HG03280 (cell line): ENCODE data around the gene NACAD.
"Not testable (repeated sequence)": the region's sequence is repeated elsewhere in the genome, so short reads cannot be mapped to it uniquely, and the experiment has no call there.

Source experiments
- ATAC-seq: cut with Tn5 transposase; IDR thresholded peaks from one replicate; pipeline ENCODE4 v1.9.1; 2021; ENCODE audit warnings: mild to moderate bottlenecking, moderate library complexity; ENCODE audit not compliant: unreplicated experiment

The NACAD gene

DNA sequence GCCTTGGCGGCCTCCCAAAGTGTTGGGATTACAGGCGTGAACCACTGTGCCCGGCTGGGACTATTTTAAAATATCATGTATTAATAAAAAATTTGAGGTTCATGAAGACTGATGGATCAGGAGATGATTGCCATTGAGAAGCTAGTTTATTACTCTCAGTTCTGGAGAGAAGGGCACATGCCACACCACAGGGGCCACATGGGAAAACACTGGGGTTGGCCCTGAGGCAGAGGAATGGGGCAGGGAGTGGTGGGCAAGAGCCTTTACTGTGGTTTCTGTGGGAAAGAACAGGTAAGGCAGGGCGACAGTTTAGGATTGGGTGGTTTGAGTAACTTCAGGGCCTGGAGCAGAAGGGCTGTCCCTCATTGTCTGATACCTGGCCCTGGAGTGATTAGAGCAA, 29.5 kb upstream of the NACAD start:
- no peak for ATAC-seq

DNA sequence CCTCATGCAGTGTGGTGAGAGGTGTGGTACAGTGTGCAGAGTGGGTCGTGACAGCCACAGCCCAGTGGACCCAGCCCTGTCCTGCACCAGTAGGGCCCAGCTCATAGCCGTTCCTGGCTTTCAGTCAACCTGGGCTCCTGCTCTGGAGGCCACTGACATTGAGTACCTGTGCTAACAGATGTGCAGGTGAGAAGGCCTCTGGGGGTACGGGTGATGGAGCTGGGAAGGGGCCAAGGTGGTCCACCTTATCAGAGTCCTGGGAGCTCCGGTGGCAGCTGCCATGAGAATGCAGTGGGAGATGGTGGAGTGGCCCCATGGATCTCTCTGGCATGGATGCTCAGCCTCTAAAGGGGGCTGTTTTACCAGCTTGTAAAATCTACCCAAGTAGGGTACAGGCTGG, 28.8 kb upstream of the NACAD start:
- ATAC-seq: no peak

DNA sequence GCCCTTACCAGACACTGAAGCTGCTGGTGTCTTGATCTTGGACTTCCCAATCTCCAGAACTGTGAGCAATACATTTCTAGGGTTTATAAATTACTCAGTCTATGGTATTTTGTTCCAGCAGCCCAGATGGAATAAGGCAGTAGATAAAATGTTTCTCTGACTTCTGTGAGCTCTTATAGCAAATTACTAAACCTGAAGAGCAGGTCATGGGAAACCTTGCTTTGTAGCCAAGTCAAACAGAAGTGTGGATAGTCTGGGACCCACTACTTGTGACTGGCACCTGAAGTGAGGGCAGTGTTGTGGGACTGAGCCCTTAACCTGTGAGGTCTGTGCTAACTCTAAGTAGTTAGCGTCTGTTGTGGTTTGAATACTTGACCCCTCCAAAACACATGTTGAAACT, 27.3 kb upstream of the NACAD start:
- ATAC-seq: no peak

DNA sequence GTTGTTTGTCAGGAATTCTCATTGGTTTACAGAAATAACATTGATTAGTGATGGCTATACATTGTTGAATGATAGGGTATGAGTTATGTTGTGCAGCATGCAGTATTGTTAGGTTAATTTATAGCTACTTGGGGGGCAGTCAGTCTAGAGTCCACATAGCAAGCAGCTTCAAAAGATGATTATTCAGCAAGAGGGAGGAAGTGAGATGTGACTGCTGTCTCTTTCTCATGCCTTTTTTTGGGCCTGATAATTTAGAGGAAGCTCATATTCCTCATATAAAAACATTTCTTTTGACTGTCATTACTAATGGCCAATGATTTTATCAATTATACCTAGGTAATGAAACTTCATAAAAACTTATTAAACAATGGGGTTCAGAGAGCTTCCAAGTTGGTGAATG, 26.2 kb upstream of the NACAD start:
- ATAC-seq: no peak

DNA sequence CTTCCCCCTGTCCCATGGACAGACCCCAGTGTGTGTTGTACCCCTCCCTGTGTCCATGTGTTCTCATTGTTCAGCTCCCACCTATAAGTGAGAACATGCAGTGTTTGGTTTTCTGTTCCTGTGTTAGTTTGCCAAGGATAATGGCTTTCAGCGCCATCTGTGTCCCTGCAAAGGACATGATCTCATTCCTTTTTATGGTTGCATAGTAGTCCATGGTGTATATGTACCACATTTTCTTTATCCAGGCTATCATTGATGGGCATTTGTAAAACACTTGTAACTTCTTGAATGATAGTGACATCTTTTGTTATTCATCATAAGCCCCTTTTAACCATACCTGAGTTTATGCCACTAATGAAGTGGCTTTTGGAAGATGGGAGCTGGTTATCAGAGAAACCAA, 25.5 kb upstream of the NACAD start:
- ATAC-seq: not testable (repeated sequence)

DNA sequence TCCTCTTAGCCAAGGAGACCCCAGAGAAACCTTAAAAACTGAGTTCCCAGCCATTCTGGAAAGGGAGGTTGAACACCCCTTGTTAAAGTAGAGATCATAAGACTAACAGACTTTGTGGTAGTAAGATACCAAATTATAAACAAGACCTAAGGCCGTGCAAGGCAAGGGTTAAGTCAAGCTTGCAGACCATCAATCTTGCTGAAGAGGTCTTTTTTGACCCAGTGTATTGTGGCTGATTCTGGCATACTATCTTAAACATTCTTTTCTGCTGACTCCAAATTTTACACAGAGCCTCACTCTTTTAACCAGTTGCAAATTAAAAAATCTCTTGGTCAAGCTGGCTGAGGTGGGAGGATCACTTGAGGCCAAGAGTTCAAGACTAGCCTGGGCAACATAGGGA, 23.9 kb upstream of the NACAD start:
- no peak for ATAC-seq

DNA sequence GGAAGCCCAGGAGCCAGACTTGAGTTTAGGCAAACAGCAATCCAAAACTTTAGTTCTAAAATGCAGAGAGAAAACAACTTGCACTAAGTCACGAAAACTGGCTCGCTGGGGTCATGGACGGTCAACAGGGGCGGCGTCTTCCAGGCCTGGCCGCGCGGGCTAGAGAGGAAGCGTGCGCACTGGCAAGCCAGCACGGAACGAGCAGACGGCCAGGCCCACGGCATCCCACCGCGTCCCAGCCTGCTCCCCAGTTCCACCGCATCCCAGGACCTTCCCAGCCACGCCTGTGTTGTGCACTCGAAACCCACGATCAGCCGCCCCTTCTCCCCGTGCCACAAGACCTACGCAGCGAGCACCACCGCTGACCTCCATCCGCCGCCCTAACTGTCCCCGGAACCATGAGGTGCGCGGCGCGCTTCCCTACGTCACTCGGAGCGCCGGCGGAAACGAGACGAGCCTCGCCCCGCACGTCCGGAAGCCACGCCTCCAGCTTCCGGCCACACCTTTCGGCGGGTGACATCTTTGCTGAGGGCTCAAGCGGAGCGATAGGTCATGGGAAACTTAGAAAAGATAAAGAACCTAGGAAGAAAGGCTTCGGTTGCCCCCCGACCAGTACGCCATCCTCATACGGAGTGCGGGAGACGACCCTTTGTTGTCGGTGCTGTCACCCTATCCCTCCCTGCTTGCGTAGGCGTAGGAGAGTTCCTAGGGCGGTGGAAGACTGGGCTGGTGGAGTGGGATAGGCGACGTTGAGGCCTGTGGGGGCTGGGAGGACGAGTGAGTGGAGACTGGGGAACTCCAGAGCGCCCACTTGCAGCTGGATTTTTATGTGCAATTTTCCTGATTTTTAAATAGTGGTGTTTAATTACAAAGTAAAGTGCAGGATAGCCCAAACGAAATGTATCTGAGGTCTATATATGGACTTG, 22.8 kb upstream of the NACAD start, which contains the start of gene TBRG4:
Gene TBRG4 (minus strand): TSS at position 400 of the 926 bp plus-strand sequence. CDS start 2,460 bp downstream, outside the sequence.
- peak; percentile 94 for ATAC-seq

DNA sequence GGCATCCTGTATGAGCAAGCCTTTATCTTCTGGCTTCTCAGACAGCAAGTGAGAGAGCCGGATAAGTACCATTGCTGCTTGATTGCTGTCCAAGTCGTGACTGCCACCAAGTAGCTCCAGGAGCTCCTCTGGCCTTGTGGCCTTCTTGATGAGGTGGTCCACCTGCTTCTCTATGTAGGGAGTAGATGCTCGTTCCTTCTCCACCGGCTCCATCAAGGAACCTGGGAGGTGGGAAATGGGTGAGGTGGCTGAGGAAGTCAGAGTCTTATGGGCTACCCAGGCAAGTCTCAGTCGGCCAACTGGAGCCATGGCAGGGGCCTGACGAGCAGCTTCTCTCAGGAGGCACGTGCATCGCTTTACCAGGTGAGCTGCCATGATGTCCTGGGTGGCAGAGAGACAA, 20.1 kb upstream of the NACAD start:
- no peak for ATAC-seq

DNA sequence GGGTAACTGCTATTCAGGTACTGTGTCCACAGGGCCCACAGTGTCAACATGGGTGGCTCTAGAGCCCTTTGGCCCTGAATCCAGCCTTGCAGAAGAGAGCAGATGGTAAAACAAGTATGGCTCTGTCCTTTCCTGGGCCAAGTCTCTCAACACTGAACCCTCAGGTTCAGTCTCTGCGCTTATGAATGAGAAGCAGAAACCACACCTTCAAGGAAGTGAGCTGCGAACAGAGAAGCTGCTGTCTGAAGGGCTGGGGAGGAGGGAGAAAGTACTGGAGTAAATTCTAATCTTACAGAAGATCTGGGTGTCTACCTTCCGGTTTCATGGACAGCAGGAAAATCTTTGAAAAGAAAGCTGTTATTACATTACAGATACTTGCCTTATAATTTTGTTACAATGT, 18.6 kb upstream of the NACAD start:
- no peak for ATAC-seq

DNA sequence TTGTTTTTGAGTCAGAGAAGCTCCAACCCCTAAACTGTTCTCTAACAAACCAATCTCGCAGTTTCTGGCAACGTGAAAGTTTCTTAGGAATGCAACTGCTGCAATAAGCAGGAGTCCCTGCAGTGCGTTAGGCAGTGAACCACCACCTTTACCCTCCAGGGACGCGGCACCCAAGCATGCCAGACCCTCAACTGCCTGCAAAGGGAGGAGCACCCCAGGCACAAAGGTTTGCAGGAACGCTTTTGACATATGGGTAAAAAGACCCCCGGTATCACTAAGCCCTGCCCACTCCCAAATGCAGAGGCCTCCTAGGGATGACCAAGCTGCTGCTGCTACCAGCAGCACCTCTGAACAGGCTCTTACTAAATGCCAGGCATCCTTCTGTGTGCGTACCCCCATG, 18.1 kb upstream of the NACAD start:
- no peak for ATAC-seq

DNA sequence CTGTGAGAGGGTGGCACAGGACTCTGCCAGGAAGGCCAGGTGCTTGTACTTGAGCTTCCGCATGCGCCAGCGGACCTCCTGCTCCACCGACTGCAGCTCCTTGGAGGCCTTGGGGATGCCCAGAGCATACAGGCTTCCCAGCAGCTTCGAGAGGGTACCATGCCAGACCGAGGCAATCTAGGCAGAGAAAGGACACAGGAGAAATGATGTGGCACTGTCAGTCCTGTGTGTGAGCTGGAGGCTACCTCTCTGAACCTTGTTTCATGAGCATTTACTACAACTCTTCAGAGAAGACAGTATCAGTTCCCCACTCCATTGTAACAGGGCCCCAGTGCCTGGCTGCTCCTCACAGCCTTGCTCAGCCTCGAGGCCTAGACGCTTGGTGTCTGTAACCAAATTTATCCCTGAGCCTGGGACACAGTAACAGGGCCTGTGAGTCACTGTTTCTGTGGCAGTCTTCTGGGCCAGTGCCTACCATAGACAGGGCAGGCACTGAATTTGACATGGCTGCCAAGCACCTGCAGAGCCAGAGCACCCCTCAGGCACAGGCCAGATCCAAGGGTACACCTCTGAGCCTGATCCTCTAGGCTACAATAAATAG, 16.9 kb upstream of the NACAD start:
- no peak for ATAC-seq

DNA sequence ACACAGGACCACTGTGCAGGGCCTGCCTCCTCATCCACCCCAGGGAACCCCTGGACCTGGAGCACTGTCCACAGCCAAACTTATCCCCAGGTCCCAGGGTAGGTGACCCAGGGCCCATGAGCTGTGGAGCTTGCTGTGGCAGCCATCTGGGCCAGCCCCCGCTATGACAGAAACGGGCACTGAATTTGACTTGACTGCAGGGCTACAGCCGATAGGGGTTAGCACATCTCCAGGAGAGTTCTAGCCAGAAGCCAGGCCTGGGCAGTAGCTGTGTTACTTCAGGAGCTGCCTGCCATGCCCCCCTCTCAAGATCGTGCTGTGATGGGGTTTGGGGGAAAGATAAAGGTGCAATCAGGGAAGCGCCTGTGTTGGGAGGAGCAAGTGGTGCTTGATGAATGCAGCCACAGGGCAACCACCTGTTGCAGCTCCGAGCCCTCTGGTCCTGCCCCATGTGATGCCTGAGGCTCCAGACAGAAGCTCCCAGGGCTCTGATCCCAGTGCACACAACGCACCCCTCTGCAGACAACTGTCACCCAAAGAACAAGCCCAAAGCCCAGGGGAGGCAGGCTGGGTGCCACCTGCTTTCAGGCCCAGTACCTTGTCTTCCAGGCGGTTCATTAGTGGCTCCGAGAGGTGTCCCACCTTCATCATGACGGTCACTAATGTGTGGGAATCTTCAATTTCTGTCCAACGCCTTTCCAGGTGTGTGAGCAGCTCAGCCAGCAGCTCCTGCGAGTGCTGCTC, 16.2 kb upstream of the NACAD start:
- ATAC-seq: no peak

DNA sequence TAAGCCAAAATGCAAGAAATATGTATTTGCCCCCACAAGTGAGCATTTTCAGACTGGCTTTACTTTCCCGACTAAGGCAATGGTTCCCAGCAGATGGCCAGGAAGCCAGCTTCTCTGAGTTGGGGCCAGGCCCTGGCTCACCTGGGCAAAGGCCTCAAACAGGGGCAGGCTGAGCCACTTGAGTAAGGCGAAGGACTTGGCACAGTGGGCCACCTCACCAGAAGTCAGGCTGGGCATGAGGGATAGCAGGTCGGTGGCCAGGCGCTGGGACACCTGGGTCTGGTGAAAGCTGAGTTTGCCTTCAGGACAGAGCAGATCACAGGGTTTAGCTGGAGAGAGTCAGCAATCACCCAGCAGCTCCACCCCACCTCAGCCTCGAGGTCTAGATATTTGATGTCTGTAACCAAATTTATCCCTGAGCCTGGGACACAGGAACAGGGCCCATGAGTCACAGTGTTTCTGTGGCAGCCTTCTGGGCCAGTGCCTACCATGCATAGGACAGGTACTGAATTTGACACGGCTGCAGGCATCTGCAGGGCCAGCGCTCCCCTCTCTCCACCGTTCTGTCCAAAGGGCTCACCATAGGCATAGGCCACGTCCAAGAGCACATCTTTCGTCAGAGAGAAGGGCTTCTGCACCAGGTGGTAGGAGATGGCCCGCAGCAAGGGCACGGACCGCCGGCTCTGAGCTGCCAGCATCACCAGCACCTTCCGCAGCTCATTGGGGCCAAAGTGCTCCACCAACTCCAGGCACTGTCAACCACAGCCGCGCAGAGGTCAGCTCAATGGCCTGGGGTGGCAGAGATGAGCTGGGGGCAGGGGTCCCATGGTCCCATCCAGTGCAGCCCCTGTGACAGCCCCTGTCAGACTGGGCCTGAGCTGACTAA, 15.4 kb upstream of the NACAD start:
- ATAC-seq: no peak

DNA sequence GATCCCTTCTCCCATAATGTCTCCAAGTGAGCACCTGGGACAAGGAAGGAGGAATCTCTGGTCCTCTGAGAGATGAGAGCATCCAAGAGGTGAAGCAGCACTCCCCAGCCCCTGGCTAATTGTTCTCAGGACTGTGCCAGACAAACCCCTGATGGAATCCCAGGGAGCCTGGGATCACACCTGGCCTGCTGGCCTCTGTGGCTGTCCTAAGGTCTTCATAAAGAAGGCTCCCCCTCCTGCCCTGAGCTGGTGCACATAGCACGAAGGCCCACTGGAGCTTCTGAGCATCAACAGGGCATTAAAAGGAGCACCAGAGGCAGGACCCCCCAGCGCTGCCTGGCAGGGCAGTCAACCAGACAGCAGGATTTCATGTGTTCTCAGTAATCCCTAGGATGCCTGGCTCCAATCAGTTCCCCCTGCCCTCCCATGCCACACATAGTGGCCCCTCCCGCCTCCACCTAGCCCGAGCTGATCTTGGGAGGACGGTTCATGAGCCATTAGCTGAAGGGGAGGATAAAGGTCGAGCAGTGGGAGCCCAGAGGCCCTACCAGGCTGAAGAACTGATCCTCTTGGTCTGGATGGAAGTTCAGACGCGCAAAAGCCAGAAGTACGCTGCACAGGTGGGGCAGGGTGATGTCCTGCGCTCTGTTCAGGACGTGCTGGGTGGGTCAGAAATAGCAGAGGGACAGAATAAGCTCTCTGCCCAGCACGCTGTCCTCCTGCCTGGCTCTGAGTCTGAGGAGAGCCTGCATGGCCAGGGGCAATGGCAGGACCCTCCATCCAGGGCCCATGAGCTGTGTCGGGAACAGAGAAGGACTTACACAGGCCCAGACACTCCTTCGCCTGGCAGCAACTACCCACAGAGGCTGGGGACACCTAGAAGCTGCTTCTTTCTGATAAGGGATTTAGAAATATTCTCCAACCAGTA, 14.3 kb upstream of the NACAD start:
- ATAC-seq: no peak

DNA sequence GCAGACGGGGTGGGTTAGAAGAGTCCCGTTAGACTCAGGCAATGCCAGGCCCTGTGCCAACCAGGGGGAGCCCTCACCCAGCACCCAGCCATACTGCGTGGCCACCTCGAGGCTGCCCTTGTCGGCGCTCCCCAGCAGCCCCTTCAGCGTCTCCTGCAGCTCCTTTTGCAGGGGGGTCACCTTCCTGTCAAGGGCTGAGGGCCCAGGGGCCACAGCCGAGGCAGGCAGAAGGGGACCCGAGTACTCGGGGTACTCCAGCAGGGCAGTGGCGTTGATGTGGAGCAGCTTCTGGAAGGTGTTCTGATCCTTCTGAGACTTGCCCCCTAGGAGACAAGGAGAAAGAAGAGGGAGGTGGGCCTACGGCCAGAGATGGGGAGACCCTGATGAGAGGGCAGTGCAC, 13.0 kb upstream of the NACAD start:
- ATAC-seq: no peak

DNA sequence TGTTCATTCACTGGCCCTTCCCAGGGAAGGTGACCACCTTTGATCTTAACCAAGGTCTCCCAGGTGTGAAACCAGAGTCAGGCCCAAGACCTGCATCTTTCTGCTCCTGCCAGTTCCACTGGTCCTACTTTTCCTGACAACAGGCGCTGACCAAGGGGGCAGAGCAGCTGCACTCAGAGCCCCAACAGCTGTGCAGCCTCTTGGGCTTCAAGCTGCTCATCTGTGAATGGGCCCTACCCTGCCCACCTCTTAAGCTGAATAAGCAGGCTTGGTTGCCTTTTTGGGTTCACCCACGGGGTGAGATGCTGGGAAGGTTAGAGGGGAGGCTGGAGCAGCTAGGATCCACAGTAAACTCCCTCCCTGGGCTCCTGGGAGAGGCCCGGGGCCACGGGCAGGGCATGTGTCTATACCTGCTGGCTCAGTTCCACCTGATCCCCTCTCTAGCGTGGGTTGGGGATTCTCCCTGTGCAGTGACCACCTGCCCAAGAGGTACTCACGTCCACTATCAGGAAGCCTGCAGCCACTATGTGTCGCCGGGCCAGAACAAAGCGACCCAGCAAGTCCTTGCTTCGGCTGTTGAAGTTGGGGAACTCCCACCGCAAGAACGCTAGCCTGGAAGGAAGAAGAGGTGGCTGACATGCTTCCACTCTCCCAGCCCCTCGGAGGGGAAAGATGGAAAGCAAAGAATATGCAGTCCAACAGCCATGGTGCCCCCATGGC, 12.2 kb upstream of the NACAD start:
- ATAC-seq: no peak

DNA sequence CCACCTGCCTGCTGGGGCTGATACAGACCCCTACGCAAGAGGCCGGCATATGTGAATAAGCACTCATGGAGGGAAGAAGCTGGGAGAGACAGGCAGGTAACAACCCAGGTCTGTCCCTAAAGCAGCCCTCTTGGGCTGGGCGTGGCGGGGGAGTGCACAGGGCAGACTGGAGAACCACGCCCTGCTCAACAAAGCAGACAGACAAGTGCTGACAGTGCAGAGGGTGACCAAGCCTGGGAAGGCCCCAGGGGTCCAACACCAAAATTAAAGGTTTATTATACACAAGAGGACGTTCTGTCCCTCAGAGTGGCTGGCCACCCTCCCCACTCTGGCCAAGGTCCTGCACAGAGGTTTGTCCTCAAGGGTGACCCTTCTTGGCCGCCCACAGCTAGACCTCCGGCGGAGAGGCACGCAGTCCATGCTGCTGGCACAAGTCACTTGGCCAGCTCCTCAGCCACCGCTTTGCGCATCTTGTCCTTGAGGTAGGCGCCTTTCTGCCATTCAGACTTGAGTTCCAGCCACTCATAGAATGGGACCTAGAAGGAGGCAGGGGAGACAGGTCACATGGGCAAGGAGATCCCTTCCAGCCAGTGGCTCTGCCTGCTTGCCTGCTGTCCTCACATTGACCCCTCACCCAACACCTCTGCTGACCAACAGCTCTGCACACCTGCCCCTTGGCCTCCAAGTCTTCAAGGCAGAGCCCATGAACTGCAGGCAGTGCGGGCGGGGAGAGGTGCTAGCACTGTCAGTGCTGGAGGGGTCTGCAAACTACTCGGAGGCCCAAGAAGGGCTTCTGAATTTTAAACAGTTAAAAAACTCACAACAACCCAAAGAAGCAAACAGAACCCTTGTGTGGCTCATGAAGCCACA, 11.4 kb upstream of the NACAD start:
- ATAC-seq: no peak
